Measurements from ENCODE around the gene CHRNA5.

CHRNA5 gene

GRCh38 chr15:78618064-78618463 lies 52.7 kb downstream of the CHRNA5 start:
- Histone ChIP-seq H3K27me3 (ENCODE audit: control insufficient read depth in 2 of 2, insufficient read depth in 2 of 2, low read length in 2 of 2) (peaks cover 15 to 30% of the 10 kb centered on the region in 2 donors), H3K4me1 (ENCODE audit: control insufficient read depth in 2 of 2, insufficient read depth in 2 of 2, low read length in 2 of 2) (no peaks in the 10 kb centered on the region), H3K4me3 (ENCODE audit: low read length in 2 of 2) (no peak overlapping the region), H3K36me3 (ENCODE audit: control insufficient read depth in 2 of 2, insufficient read depth in 2 of 2, low read length in 2 of 2) (no peaks in the 10 kb centered on the region), H3K27ac (ENCODE audit: low read depth in 2 of 2, low read length in 2 of 2) (no peak overlapping the region), H3K9me3 (ENCODE audit: control insufficient read depth in 2 of 2, low read length in 2 of 2) (no peaks in the 10 kb centered on the region), H3K9ac (ENCODE audit: low read depth in 1 of 2, low read length in 2 of 2) (no peak overlapping the region)

- H3K4me3 ChIP-seq (ENCODE audit: low read length in 2 of 2) = no peak overlapping the region
- H3K27me3 ChIP-seq (ENCODE audit: control insufficient read depth in 2 of 2, insufficient read depth in 2 of 2, low read length in 2 of 2) = peaks cover 15 to 33% of the 10 kb centered on the region in 2 donors
- H3K36me3 ChIP-seq (ENCODE audit: control insufficient read depth in 2 of 2, insufficient read depth in 2 of 2, low read length in 2 of 2) = no peaks in the 10 kb centered on the region
- H3K4me1 ChIP-seq (ENCODE audit: control insufficient read depth in 2 of 2, insufficient read depth in 2 of 2, low read length in 2 of 2) = no peaks in the 10 kb centered on the region
- H3K9me3 ChIP-seq (ENCODE audit: control insufficient read depth in 2 of 2, low read length in 2 of 2) = no peaks in the 10 kb centered on the region
- no peak overlapping the region for H3K9ac ChIP-seq (ENCODE audit: low read depth in 1 of 2, low read length in 2 of 2)
- H3K27ac ChIP-seq (ENCODE audit: low read depth in 2 of 2, low read length in 2 of 2) = no peak overlapping the region
These were observed 53.2 kb downstream of the CHRNA5 start for GRCh38 chr15:78618490-78618934.

- H3K4me1 ChIP-seq (ENCODE audit: control insufficient read depth in 2 of 2, insufficient read depth in 2 of 2, low read length in 2 of 2) = no peaks in the 10 kb centered on the region
- H3K36me3 ChIP-seq (ENCODE audit: control insufficient read depth in 2 of 2, insufficient read depth in 2 of 2, low read length in 2 of 2) = no peaks in the 10 kb centered on the region
- H3K4me3 ChIP-seq (ENCODE audit: low read length in 2 of 2) = peak overlapping the region in 1 of 2 donors; percentile 27
- H3K9ac ChIP-seq (ENCODE audit: low read depth in 1 of 2, low read length in 2 of 2) = no peak overlapping the region
- H3K27me3 ChIP-seq (ENCODE audit: control insufficient read depth in 2 of 2, insufficient read depth in 2 of 2, low read length in 2 of 2) = peaks cover 20 to 33% of the 10 kb centered on the region in 2 donors
- H3K27ac ChIP-seq (ENCODE audit: low read depth in 2 of 2, low read length in 2 of 2) = no peak overlapping the region
- H3K9me3 ChIP-seq (ENCODE audit: control insufficient read depth in 2 of 2, low read length in 2 of 2) = no peaks in the 10 kb centered on the region
These were observed 54.0 kb downstream of the CHRNA5 start for GRCh38 chr15:78619022-78619950.

- Histone ChIP-seq H3K9ac (ENCODE audit: low read depth in 1 of 2, low read length in 2 of 2) (no peak overlapping the region), H3K27ac (ENCODE audit: low read depth in 2 of 2, low read length in 2 of 2) (no peak overlapping the region), H3K4me3 (ENCODE audit: low read length in 2 of 2) (peak overlapping the region; percentile 20 to 27), H3K27me3 (ENCODE audit: control insufficient read depth in 2 of 2, insufficient read depth in 2 of 2, low read length in 2 of 2) (peaks cover 21 to 33% of the 10 kb centered on the region in 2 donors), H3K4me1 (ENCODE audit: control insufficient read depth in 2 of 2, insufficient read depth in 2 of 2, low read length in 2 of 2) (no peaks in the 10 kb centered on the region), H3K36me3 (ENCODE audit: control insufficient read depth in 2 of 2, insufficient read depth in 2 of 2, low read length in 2 of 2) (no peaks in the 10 kb centered on the region), H3K9me3 (ENCODE audit: control insufficient read depth in 2 of 2, low read length in 2 of 2) (no peaks in the 10 kb centered on the region)
These were observed 54.8 kb downstream of the CHRNA5 start for GRCh38 chr15:78620021-78620526.

- Histone ChIP-seq H3K4me3 (ENCODE audit: low read length in 2 of 2) (peak within 1 kb of the TSS; percentile 20 to 27), H3K36me3 (ENCODE audit: control insufficient read depth in 2 of 2, insufficient read depth in 2 of 2, low read length in 2 of 2) (no peaks in the 10 kb centered on the region), H3K27ac (ENCODE audit: low read depth in 2 of 2, low read length in 2 of 2) (no peak within 1 kb of the TSS), H3K9me3 (ENCODE audit: control insufficient read depth in 2 of 2, low read length in 2 of 2) (no peaks in the 10 kb centered on the region), H3K9ac (ENCODE audit: low read depth in 1 of 2, low read length in 2 of 2) (no peak within 1 kb of the TSS), H3K27me3 (ENCODE audit: control insufficient read depth in 2 of 2, insufficient read depth in 2 of 2, low read length in 2 of 2) (peaks cover 23 to 33% of the 10 kb centered on the region in 2 donors), H3K4me1 (ENCODE audit: control insufficient read depth in 2 of 2, insufficient read depth in 2 of 2, low read length in 2 of 2) (no peaks in the 10 kb centered on the region)
These were observed 55.5 kb downstream of the CHRNA5 start, which contains the start of gene CHRNA3 for GRCh38 chr15:78620527-78621421. TSS of gene CHRNA3 (minus strand) at chr15:78620996. CDS start at chr15:78620794, 202 bp downstream.

- H3K27me3 ChIP-seq (ENCODE audit: control insufficient read depth in 2 of 2, insufficient read depth in 2 of 2, low read length in 2 of 2) = peaks cover 25 to 33% of the 10 kb centered on the region in 2 donors
These were observed 56.6 kb downstream of the CHRNA5 start for GRCh38 chr15:78621810-78622402.

GRCh38 chr15:78623786-78624497 lies 58.6 kb downstream of the CHRNA5 start:
- H3K27me3 ChIP-seq (ENCODE audit: control insufficient read depth in 2 of 2, insufficient read depth in 2 of 2, low read length in 2 of 2) = peaks cover 25 to 29% of the 10 kb centered on the region in 2 donors
- H3K9ac ChIP-seq (ENCODE audit: low read depth in 1 of 2, low read length in 2 of 2) = no peak overlapping the region
- H3K36me3 ChIP-seq (ENCODE audit: control insufficient read depth in 2 of 2, insufficient read depth in 2 of 2, low read length in 2 of 2) = no peaks in the 10 kb centered on the region
- H3K27ac ChIP-seq (ENCODE audit: low read depth in 2 of 2, low read length in 2 of 2) = no peak overlapping the region
- no peaks in the 10 kb centered on the region for H3K4me1 ChIP-seq (ENCODE audit: control insufficient read depth in 2 of 2, insufficient read depth in 2 of 2, low read length in 2 of 2)
- no peaks in the 10 kb centered on the region for H3K9me3 ChIP-seq (ENCODE audit: control insufficient read depth in 2 of 2, low read length in 2 of 2)
- H3K4me3 ChIP-seq (ENCODE audit: low read length in 2 of 2) = no peak overlapping the region

More at GRCh38 chr15:78621810-78622402, 56.6 kb downstream of the CHRNA5 start:
- Histone ChIP-seq H3K4me3 (ENCODE audit: low read length in 2 of 2) (no peak overlapping the region), H3K9me3 (ENCODE audit: control insufficient read depth in 2 of 2, low read length in 2 of 2) (no peaks in the 10 kb centered on the region), H3K9ac (ENCODE audit: low read depth in 1 of 2, low read length in 2 of 2) (no peak overlapping the region), H3K4me1 (ENCODE audit: control insufficient read depth in 2 of 2, insufficient read depth in 2 of 2, low read length in 2 of 2) (no peaks in the 10 kb centered on the region), H3K27ac (ENCODE audit: low read depth in 2 of 2, low read length in 2 of 2) (no peak overlapping the region), H3K36me3 (ENCODE audit: control insufficient read depth in 2 of 2, insufficient read depth in 2 of 2, low read length in 2 of 2) (no peaks in the 10 kb centered on the region)

GRCh38 chr15:78624651-78625590 lies 59.6 kb downstream of the CHRNA5 start:
- H3K9ac ChIP-seq (ENCODE audit: low read depth in 1 of 2, low read length in 2 of 2) = no peak overlapping the region
- no peak overlapping the region for H3K27ac ChIP-seq (ENCODE audit: low read depth in 2 of 2, low read length in 2 of 2)
- H3K4me3 ChIP-seq (ENCODE audit: low read length in 2 of 2) = no peak overlapping the region
- H3K9me3 ChIP-seq (ENCODE audit: control insufficient read depth in 2 of 2, low read length in 2 of 2) = no peaks in the 10 kb centered on the region
- no peaks in the 10 kb centered on the region for H3K36me3 ChIP-seq (ENCODE audit: control insufficient read depth in 2 of 2, insufficient read depth in 2 of 2, low read length in 2 of 2)
- H3K27me3 ChIP-seq (ENCODE audit: control insufficient read depth in 2 of 2, insufficient read depth in 2 of 2, low read length in 2 of 2) = peaks cover 19 to 21% of the 10 kb centered on the region in 2 donors
- H3K4me1 ChIP-seq (ENCODE audit: control insufficient read depth in 2 of 2, insufficient read depth in 2 of 2, low read length in 2 of 2) = no peaks in the 10 kb centered on the region
